A549 (cell line): ENCODE results near the gene CST1. TPM values are rescaled to one million over a fixed set of nuclear protein-coding genes. Genes with fewer than 3 reads are reported as not detected.

Experiments
- ATAC-seq, 2 experiments: fragments of 200-7000 bp in 1 of 2; fragments of >200 bp in 1 of 2; cut with Nextera tagmentation in 1 of 2; cut with Tn5 transposase in 1 of 2; 3 replicates each; pipeline versions ENCODE4 v1.8.0 to v1.9.1; 2018 to 2020; ENCODE audit warnings: mild to moderate bottlenecking in 1 of 2, moderate library complexity in 1 of 2
- CTCF ChIA-PET: fragments of 300-600 bp; sonication (Branson Sonifier 250); formaldehyde crosslinking; extraction: SDS; loops from one replicate; lab custom pipeline; 2021; ENCODE audit warnings: antibody characterized with exemption, inconsistent platforms; lab: Yijun Ruan, JAX
- POLR2A ChIA-PET: fragments of 350-600 bp; formaldehyde crosslinking; extraction: SDS; loops from one replicate; lab custom pipeline; 2021; ENCODE audit warnings: antibody characterized with exemption, inconsistent platforms; lab: Yijun Ruan, JAX
- DNase-seq, 2 experiments: peaks; one replicate each; pipeline versions ENCODE4 v3.0.0 to v3.0.0-alpha.2; 2011 to 2016; ENCODE audit warnings: low read depth in 1 of 2, low spot score in 1 of 2
- FAIRE-seq: peaks from 2 replicates; lab custom pipeline; 2011; peaks lifted over from hg19 to GRCh38; lab: Jason Lieb, UNC
- H3K27ac ChIP-seq, 2 experiments: fragments of >200 bp; sonication (Bioruptor Twin); formaldehyde crosslinking; 3 replicates each; pipeline ENCODE4 v1.5.1; 2016 to 2017
- H3K4me1 ChIP-seq: fragments of >200 bp; sonication (Bioruptor Twin); formaldehyde crosslinking; 3 replicates; pipeline ENCODE4 v1.6.1; 2016
- H3K4me2 ChIP-seq: fragments of >200 bp; sonication (Bioruptor Twin); formaldehyde crosslinking; 3 replicates; pipeline ENCODE4 v1.6.1; 2016
- H3K4me3 ChIP-seq: fragments of >200 bp; sonication (Bioruptor Twin); formaldehyde crosslinking; 3 replicates; pipeline ENCODE4 v1.5.1; 2016
- H3K9me3 ChIP-seq: fragments of >200 bp; sonication (Bioruptor Twin); formaldehyde crosslinking; 3 replicates; pipeline ENCODE4 v1.6.1; 2016
- ATOH8 ChIP-seq: fragments of 250-450 bp; sonication (Bioruptor Pico); IDR thresholded peaks from 2 replicates; pipeline ENCODE4 v1.5.0; 2020; ENCODE audit warnings: low read depth, mild to moderate bottlenecking, moderate library complexity
- CBX2 ChIP-seq: fragments of 200-600 bp; sonication (generic); IDR thresholded peaks from 2 replicates; pipeline ENCODE4 v1.6.1; 2016; ENCODE audit warnings: low read depth, mild to moderate bottlenecking, borderline replicate concordance
- CBX8 ChIP-seq: fragments of 200-600 bp; sonication (generic); IDR thresholded peaks from 2 replicates; pipeline ENCODE4 v1.6.1; 2016
- CHD4 ChIP-seq: fragments of 200-600 bp; sonication (generic); IDR thresholded peaks from 2 replicates; pipeline ENCODE4 v1.6.1; 2016; ENCODE audit warnings: antibody characterized with exemption, mild to moderate bottlenecking, borderline replicate concordance
- E2F6 ChIP-seq: IDR thresholded peaks from 2 replicates; pipeline ENCODE4 v1.6.1; 2012; ENCODE audit warnings: low read depth, borderline replicate concordance
- EHMT2 ChIP-seq: fragments of 200-600 bp; sonication (generic); IDR thresholded peaks from 2 replicates; pipeline ENCODE4 v1.6.1; 2016; ENCODE audit warnings: antibody characterized with exemption, low read depth, mild to moderate bottlenecking, moderate library complexity
- FOSL2 ChIP-seq, 2 experiments: fragments of 450-650 bp in 1 of 2; fragments of >200 bp in 1 of 2; sonication (Bioruptor Twin) in 1 of 2; formaldehyde crosslinking; IDR thresholded peaks; 2 replicates each; pipeline versions ENCODE4 v1.5.0 to v1.6.1; 2016 to 2020; ENCODE audit warnings: mild to moderate bottlenecking in 1 of 2, moderate library complexity in 1 of 2
- HDAC2 ChIP-seq: fragments of 200-600 bp; sonication (generic); IDR thresholded peaks from 2 replicates; pipeline ENCODE4 v1.6.1; 2016
- HMGXB4 ChIP-seq: fragments of 250-450 bp; sonication (Bioruptor Pico); IDR thresholded peaks from 2 replicates; pipeline ENCODE4 v1.5.0; 2021; ENCODE audit warnings: mild to moderate bottlenecking, moderate library complexity, borderline replicate concordance
- HOXA7 ChIP-seq: fragments of 250-450 bp; sonication (Bioruptor Pico); IDR thresholded peaks from 2 replicates; pipeline ENCODE4 v1.5.0; 2020; ENCODE audit warnings: mild to moderate bottlenecking, moderate library complexity
- MAFK ChIP-seq: fragments of 450-650 bp; IDR thresholded peaks from 2 replicates; pipeline ENCODE4 v1.6.1; 2014; ENCODE audit not compliant: partially characterized antibody
- MAX ChIP-seq: IDR thresholded peaks from 2 replicates; pipeline ENCODE4 v1.6.1; 2012
- MYC ChIP-seq: IDR thresholded peaks from 2 replicates; pipeline ENCODE4 v1.6.1; 2012; ENCODE audit warnings: mild to moderate bottlenecking, inconsistent platforms, low read length, improper control_type of control experiment, borderline replicate concordance
- NPAS2 ChIP-seq: fragments of 250-450 bp; sonication (Bioruptor Pico); IDR thresholded peaks from 2 replicates; pipeline ENCODE4 v1.8.0; 2022; ENCODE audit warnings: mild to moderate bottlenecking, moderate library complexity, borderline replicate concordance
- PHF8 ChIP-seq: fragments of 200-600 bp; sonication (generic); IDR thresholded peaks from 2 replicates; pipeline ENCODE4 v1.6.1; 2016; ENCODE audit warnings: low read depth, mild to moderate bottlenecking, antibody characterized with exemption, moderate library complexity, borderline replicate concordance
- POLR2A ChIP-seq: IDR thresholded peaks from 2 replicates; pipeline ENCODE4 v1.6.1; 2012; ENCODE audit warnings: mild to moderate bottlenecking, low read length
- POLR2AphosphoS2 ChIP-seq: conservative IDR thresholded peaks from 2 replicates; pipeline ENCODE4 v1.6.1; 2012; ENCODE audit warnings: low read length, improper control_type of control experiment, inconsistent platforms
- RARB ChIP-seq: fragments of 250-450 bp; sonication (Bioruptor Pico); IDR thresholded peaks from 2 replicates; pipeline ENCODE4 v1.8.0; 2021; ENCODE audit warnings: mild to moderate bottlenecking, moderate library complexity
- USF2 ChIP-seq: fragments of 450-650 bp; IDR thresholded peaks from 2 replicates; pipeline ENCODE4 v1.6.1; 2014; ENCODE audit warnings: antibody characterized with exemption
- ZSCAN20 ChIP-seq: fragments of 250-450 bp; sonication (Bioruptor Pico); IDR thresholded peaks from 2 replicates; pipeline ENCODE4 v1.8.0; 2022; ENCODE audit warnings: mild to moderate bottlenecking, moderate library complexity
- WGBS: methylation state at CpG from one replicate; pipeline ENCODE4 v1.1.6; 2017; ENCODE audit errors: missing lambda C conversion rate; 5-methylcytosine and 5-hydroxymethylcytosine counted together
- polyA plus RNA-seq, 4 experiments: library from polyadenylated mRNA; depleted of rRNA in 3 of 4; stranded (reverse); fragments of >200 nt; fragmentation: RNase III in 1 of 4; extraction: RNeasy Plus Mini Kit Qiagen cat#74134 plus additional on column Dnase treatment in 1 of 4; gene quantifications; 2 replicates in 3 of 4; 3 replicates in 1 of 4; pipeline ENCODE4 v1.2.3, GENCODE V29; 2011 to 2017

Gene CST1
- polyA plus RNA-seq, 2 of the 4 experiments (the other 2 are of a cell fraction): 0.28 to 2.1 TPM

- TF ChIP-seq POLR2AphosphoS2: no peak
- Histone ChIP-seq H3K27ac (no peak overlapping the region), H3K9me3 (no peaks in the 10 kb centered on the region), H3K4me2 (no peak overlapping the region), H3K4me3 (no peak overlapping the region), H3K4me1 (no peaks in the 10 kb centered on the region)
- DNase-seq: no peak
- ATAC-seq: no peak
- no peak for FAIRE-seq
- WGBS: 61% methylated on average over 1 of the region's 1 CpG
- ChIA-PET CTCF (interaction anchor here (0.9 kb wide), 1 partner anchor 37 kb away, joined by 3 read pairs; no protein-coding TSS in a partner anchor), POLR2A (no interaction called here)
These were observed 44.8 kb downstream of the CST1 start for GRCh38 chr20:23705895-23706294.

- no peaks in the 10 kb centered on the region for H3K9me3 ChIP-seq
- 35% methylated on average over 4 of the region's 4 CpGs for WGBS
- no peak overlapping the region for H3K4me2 ChIP-seq
- H3K4me3 ChIP-seq: no peak overlapping the region
- TF ChIP-seq CBX8 (no peak), CBX2 (no peak), FOSL2 (IDR thresholded peaks at IDR 0.05) (no peak), FOSL2 (CRISPR knock-in tag; IDR thresholded peaks at IDR 0.05) (no peak), ATOH8 (CRISPR knock-in tag) (no peak), HDAC2 (no peak), EHMT2 (no peak), E2F6 (no peak), PHF8 (no peak), POLR2AphosphoS2 (no peak)
- no peak overlapping the region for H3K27ac ChIP-seq
- FAIRE-seq (peak; percentile 80), DNase-seq (no peak), ATAC-seq (no peak)
- ChIA-PET CTCF (interaction anchor here (1.3 to 2.5 kb wide), 2 partner anchors 22 to 34 kb away, joined by 4 to 8 read pairs; no protein-coding TSS in a partner anchor), POLR2A (no interaction called here)
- no peaks in the 10 kb centered on the region for H3K4me1 ChIP-seq
These were observed 48.7 kb downstream of the CST1 start for GRCh38 chr20:23702021-23702420.

GRCh38 chr20:23700931-23701330, 49.8 kb downstream of the CST1 start:
- 39% methylated on average over 3 of the region's 3 CpGs for WGBS
- Histone ChIP-seq H3K4me2 (no peak overlapping the region), H3K4me3 (no peak overlapping the region), H3K27ac (no peak overlapping the region), H3K4me1 (no peaks in the 10 kb centered on the region), H3K9me3 (no peaks in the 10 kb centered on the region)
- no peak for TF ChIP-seq HOXA7 (CRISPR knock-in tag)
- TF ChIP-seq HMGXB4: no peak
- no peak for TF ChIP-seq POLR2A
- no peak for TF ChIP-seq CHD4
- no peak for TF ChIP-seq ZSCAN20 (CRISPR knock-in tag)
- no peak for TF ChIP-seq MYC
- no peak for TF ChIP-seq CBX2
- no peak for TF ChIP-seq USF2
- TF ChIP-seq NPAS2 (CRISPR knock-in tag): no peak
- TF ChIP-seq MAX: no peak
- TF ChIP-seq RARB (CRISPR knock-in tag): no peak
- TF ChIP-seq MAFK: no peak
- TF ChIP-seq CBX8: no peak
- ChIA-PET POLR2A (no interaction called here), CTCF (interaction anchor here (2.5 kb wide), 1 partner anchor 33 kb away, joined by 8 read pairs; no protein-coding TSS in a partner anchor)
- FAIRE-seq (no peak), ATAC-seq (no peak), DNase-seq (no peak)
